Cardiac muscle cell (in vitro differentiated cells and primary cell): ENCODE data around the gene SLC25A45. TPM values are rescaled to one million over a fixed set of nuclear protein-coding genes. Genes with fewer than 3 reads are reported as not detected.

Experiments
- DNase-seq, 2 donors: peaks; one replicate each; pipeline versions ENCODE4 v3.0.0 to v3.0.0-alpha.2; 2010 to 2017; ENCODE audit warnings: low read depth in 1 of 2, low spot score in 1 of 2
- H3K27ac ChIP-seq: fragments of 200-600 bp; sonication (generic); 2 replicates; pipeline ENCODE4 v1.5.1; 2016
- H3K27me3 ChIP-seq: fragments of 200-600 bp; sonication (generic); 2 replicates; pipeline ENCODE4 v1.6.0; 2016; ENCODE audit warnings: control low read depth
- H3K36me3 ChIP-seq: fragments of 200-600 bp; sonication (generic); 2 replicates; pipeline ENCODE4 v1.5.1; 2016; ENCODE audit warnings: control low read depth
- H3K4me1 ChIP-seq: fragments of 200-600 bp; sonication (generic); 2 replicates; pipeline ENCODE4 v1.8.1; 2017; ENCODE audit warnings: low read depth, mild to moderate bottlenecking, mixed run types
- H3K4me3 ChIP-seq: fragments of 200-600 bp; sonication (generic); 2 replicates; pipeline ENCODE4 v1.5.1; 2016; ENCODE audit warnings: mild to moderate bottlenecking
- H3K9me3 ChIP-seq: fragments of 200-600 bp; sonication (generic); 2 replicates; pipeline ENCODE4 v1.5.1; 2017; ENCODE audit warnings: low read depth, mild to moderate bottlenecking, control low read depth
- CTCF ChIP-seq: IDR thresholded peaks from 2 replicates; pipeline ENCODE4 v1.5.1; 2012; ENCODE audit warnings: low read depth, mild to moderate bottlenecking, low read length
- polyA plus RNA-seq: library from polyadenylated mRNA; unstranded; fragments of >200 nt; fragmentation: Nextera tagmentation; extraction: Ambion mirVana; gene quantifications from 2 replicates; pipeline ENCODE4 v1.2.1, GENCODE V29; 2016
- total RNA-seq: library from RNA; depleted of rRNA; stranded (reverse); fragments of >200 nt; gene quantifications from 2 replicates; pipeline ENCODE4 v1.2.3, GENCODE V29; 2016

The SLC25A45 gene
- total and polyA plus RNA-seq, 2 experiments from 2014 or later: 4.8 to 10.5 TPM

GRCh38 chr11:65419772-65420481, 37.5 kb upstream of the SLC25A45 start:
- TF ChIP-seq CTCF: no peak
- H3K27me3 ChIP-seq: no peaks in the 10 kb centered on the region
- peak; percentile 59 to 98 for DNase-seq
- H3K4me3 ChIP-seq: no peak overlapping the region
- H3K4me1 ChIP-seq: peaks cover 71% of the 10 kb centered on the region
- no peaks in the 10 kb centered on the region for H3K36me3 ChIP-seq
- H3K27ac ChIP-seq: peak overlapping the region; percentile 98
- no peaks in the 10 kb centered on the region for H3K9me3 ChIP-seq

GRCh38 chr11:65419460-65419771, 37.0 kb upstream of the SLC25A45 start:
- H3K36me3 ChIP-seq: no peaks in the 10 kb centered on the region
- DNase-seq: no peak
- H3K4me1 ChIP-seq: peaks cover 67% of the 10 kb centered on the region
- no peak for TF ChIP-seq CTCF
- no peaks in the 10 kb centered on the region for H3K27me3 ChIP-seq
- H3K27ac ChIP-seq: peak overlapping the region; percentile 98
- H3K4me3 ChIP-seq: no peak overlapping the region
- no peaks in the 10 kb centered on the region for H3K9me3 ChIP-seq

- peaks cover 65% of the 10 kb centered on the region for H3K4me1 ChIP-seq
- peak overlapping the region; percentile 98 for H3K27ac ChIP-seq
- H3K27me3 ChIP-seq: no peaks in the 10 kb centered on the region
- peak; percentile 91 to 99 for DNase-seq
- no peak for TF ChIP-seq CTCF
- no peaks in the 10 kb centered on the region for H3K9me3 ChIP-seq
- no peaks in the 10 kb centered on the region for H3K36me3 ChIP-seq
- no peak overlapping the region for H3K4me3 ChIP-seq
Observed at GRCh38 chr11:65418681-65419459, 36.4 kb upstream of the SLC25A45 start.

GRCh38 chr11:65418431-65418680, 35.9 kb upstream of the SLC25A45 start:
- H3K27me3 ChIP-seq: no peaks in the 10 kb centered on the region
- H3K36me3 ChIP-seq: no peaks in the 10 kb centered on the region
- TF ChIP-seq CTCF: no peak
- H3K27ac ChIP-seq: peak overlapping the region; percentile 98
- H3K4me1 ChIP-seq: peaks cover 59% of the 10 kb centered on the region
- peak in 1 of 2 donors; percentile 57 for DNase-seq
- no peaks in the 10 kb centered on the region for H3K9me3 ChIP-seq
- no peak overlapping the region for H3K4me3 ChIP-seq

GRCh38 chr11:65417702-65418430, 35.4 kb upstream of the SLC25A45 start:
- no peak for TF ChIP-seq CTCF
- peak; percentile 46 to 67 for DNase-seq
- Histone ChIP-seq H3K9me3 (no peaks in the 10 kb centered on the region), H3K27me3 (no peaks in the 10 kb centered on the region), H3K27ac (peak overlapping the region; percentile 98), H3K36me3 (no peaks in the 10 kb centered on the region), H3K4me3 (no peak overlapping the region), H3K4me1 (peaks cover 54% of the 10 kb centered on the region)
